ENCODE measurements around the gene RBM8A. TPM values are rescaled to one million over a fixed set of nuclear protein-coding genes. Genes with fewer than 3 reads are reported as not detected.

The RBM8A gene
- polyA plus RNA-seq, 2 of the 4 experiments (the other 2 are of a cell fraction) = 240 to 281 TPM

DNA sequence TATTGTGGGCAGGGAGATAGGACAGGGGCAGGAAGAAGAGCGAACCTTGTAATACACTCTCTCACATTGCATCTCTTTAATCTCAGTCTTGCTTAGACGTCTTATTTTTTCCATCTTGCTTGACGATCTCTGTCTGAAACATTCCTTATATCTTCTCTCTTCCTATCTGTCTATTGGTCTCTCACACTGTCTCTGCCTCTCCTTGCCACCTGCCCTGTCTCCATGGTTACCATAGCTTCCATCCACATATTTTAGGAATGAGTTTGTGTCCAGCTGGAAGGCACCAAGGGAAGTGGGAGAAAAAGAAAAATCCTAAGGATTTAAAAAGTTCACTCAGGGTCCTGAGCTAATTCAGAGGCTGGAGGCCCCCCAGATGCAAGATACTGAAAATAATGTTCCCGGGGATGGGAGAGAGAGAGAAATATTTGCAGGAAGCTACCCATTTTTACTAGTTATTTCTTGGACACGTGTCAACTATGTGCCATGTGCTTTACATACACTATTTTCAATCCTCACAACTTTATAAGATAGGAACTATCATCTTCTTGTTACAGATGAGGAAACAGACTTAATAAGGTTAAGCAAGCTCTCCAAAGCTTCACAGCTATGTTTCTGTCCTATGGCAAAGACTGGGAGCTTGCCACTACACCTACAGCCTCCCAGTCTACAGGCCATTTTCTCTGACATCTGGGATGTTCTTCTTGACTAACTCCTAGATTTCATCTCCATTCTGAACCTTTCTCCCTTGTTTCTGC is 36.2 kb upstream of the RBM8A start:
- ChIA-PET POLR2A (interaction anchor here (1.0 to 3.1 kb wide), 7 partner anchors 16 to 104 kb away, joined by 3 to 39 read pairs (median 7); partner anchors contain the start of genes PIAS3 and RBM8A), CTCF (interaction anchor here (1.2 to 9.1 kb wide), 6 partner anchors 16 to 71 kb away, joined by 3 to 110 read pairs (median 6); partner anchors contain the start of genes ITGA10 and RBM8A)
- TF ChIP-seq SMC3 (IDR thresholded peaks at IDR 0.05) = no peak
- no peak for TF ChIP-seq ZFP36 (IDR thresholded peaks at IDR 0.05; ENCODE audit: borderline replicate concordance, partially characterized antibody)
- TF ChIP-seq, protein P1, sequence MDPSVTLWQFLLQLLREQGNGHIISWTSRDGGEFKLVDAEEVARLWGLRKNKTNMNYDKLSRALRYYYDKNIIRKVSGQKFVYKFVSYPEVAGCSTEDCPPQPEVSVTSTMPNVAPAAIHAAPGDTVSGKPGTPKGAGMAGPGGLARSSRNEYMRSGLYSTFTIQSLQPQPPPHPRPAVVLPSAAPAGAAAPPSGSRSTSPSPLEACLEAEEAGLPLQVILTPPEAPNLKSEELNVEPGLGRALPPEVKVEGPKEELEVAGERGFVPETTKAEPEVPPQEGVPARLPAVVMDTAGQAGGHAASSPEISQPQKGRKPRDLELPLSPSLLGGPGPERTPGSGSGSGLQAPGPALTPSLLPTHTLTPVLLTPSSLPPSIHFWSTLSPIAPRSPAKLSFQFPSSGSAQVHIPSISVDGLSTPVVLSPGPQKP (IDR thresholded peaks at IDR 0.05; ENCODE audit: low read depth, low read length) = no peak
- TF ChIP-seq TP53 (CRISPR knock-in tag; IDR thresholded peaks at IDR 0.05) = no peak
- TF ChIP-seq TFCP2L1 (CRISPR knock-in tag; IDR thresholded peaks at IDR 0.05) = no peak
- TF ChIP-seq RAD21 (conservative IDR thresholded peaks at IDR 0.05 in 1 of 2, IDR thresholded peaks at IDR 0.05 in 1 of 2) = no peak
- no peak for TF ChIP-seq RARB (CRISPR knock-in tag; IDR thresholded peaks at IDR 0.05)
- TF ChIP-seq, protein P2, sequence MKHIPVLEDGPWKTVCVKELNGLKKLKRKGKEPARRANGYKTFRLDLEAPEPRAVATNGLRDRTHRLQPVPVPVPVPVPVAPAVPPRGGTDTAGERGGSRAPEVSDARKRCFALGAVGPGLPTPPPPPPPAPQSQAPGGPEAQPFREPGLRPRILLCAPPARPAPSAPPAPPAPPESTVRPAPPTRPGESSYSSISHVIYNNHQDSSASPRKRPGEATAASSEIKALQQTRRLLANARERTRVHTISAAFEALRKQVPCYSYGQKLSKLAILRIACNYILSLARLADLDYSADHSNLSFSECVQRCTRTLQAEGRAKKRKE (CRISPR knock-in tag; IDR thresholded peaks at IDR 0.05; ENCODE audit: low read depth) = no peak
- no peak for TF ChIP-seq EHMT2 (IDR thresholded peaks at IDR 0.05; ENCODE audit: low read depth)
- no peak for TF ChIP-seq ESRRA (IDR thresholded peaks at IDR 0.05; ENCODE audit: borderline replicate concordance, low read length)
- TF ChIP-seq, protein P3, sequence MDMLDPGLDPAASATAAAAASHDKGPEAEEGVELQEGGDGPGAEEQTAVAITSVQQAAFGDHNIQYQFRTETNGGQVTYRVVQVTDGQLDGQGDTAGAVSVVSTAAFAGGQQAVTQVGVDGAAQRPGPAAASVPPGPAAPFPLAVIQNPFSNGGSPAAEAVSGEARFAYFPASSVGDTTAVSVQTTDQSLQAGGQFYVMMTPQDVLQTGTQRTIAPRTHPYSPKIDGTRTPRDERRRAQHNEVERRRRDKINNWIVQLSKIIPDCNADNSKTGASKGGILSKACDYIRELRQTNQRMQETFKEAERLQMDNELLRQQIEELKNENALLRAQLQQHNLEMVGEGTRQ (IDR thresholded peaks at IDR 0.05) = no peak
- TF ChIP-seq, protein P4, sequence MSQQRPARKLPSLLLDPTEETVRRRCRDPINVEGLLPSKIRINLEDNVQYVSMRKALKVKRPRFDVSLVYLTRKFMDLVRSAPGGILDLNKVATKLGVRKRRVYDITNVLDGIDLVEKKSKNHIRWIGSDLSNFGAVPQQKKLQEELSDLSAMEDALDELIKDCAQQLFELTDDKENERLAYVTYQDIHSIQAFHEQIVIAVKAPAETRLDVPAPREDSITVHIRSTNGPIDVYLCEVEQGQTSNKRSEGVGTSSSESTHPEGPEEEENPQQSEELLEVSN (IDR thresholded peaks at IDR 0.05; ENCODE audit: borderline replicate concordance, low read depth) = no peak
- TF ChIP-seq, protein P5, sequence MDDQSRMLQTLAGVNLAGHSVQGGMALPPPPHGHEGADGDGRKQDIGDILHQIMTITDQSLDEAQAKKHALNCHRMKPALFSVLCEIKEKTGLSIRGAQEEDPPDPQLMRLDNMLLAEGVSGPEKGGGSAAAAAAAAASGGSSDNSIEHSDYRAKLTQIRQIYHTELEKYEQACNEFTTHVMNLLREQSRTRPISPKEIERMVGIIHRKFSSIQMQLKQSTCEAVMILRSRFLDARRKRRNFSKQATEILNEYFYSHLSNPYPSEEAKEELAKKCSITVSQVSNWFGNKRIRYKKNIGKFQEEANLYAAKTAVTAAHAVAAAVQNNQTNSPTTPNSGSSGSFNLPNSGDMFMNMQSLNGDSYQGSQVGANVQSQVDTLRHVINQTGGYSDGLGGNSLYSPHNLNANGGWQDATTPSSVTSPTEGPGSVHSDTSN (IDR thresholded peaks at IDR 0.05) = no peak
- no peak for TF ChIP-seq FOSL2 (IDR thresholded peaks at IDR 0.05)
- TF ChIP-seq FOSL2 (CRISPR knock-in tag; IDR thresholded peaks at IDR 0.05) = no peak
- TF ChIP-seq HDAC2 (IDR thresholded peaks at IDR 0.05) = no peak
- TF ChIP-seq JUNB (IDR thresholded peaks at IDR 0.05) = no peak
- FAIRE-seq (no peak), ATAC-seq (no peak), DNase-seq (ENCODE audit: low read depth in 1 of 2, low spot score in 1 of 2) (peak in 1 of 2 experiments; percentile 34)
- H3K4me3 ChIP-seq = peak overlapping the region; percentile 55
- WGBS (ENCODE audit: missing lambda C conversion rate) = 59% methylated on average over 5 of the region's 5 CpGs
- peak overlapping the region; percentile 92 for H3K4me2 ChIP-seq
- H3K9me3 ChIP-seq = peaks cover 10% of the 10 kb centered on the region; the same call in 2 of the 3 replicates
- H3K27ac ChIP-seq = peak overlapping the region; percentile 78 to 87
- peaks cover 41% of the 10 kb centered on the region for H3K4me1 ChIP-seq

DNA sequence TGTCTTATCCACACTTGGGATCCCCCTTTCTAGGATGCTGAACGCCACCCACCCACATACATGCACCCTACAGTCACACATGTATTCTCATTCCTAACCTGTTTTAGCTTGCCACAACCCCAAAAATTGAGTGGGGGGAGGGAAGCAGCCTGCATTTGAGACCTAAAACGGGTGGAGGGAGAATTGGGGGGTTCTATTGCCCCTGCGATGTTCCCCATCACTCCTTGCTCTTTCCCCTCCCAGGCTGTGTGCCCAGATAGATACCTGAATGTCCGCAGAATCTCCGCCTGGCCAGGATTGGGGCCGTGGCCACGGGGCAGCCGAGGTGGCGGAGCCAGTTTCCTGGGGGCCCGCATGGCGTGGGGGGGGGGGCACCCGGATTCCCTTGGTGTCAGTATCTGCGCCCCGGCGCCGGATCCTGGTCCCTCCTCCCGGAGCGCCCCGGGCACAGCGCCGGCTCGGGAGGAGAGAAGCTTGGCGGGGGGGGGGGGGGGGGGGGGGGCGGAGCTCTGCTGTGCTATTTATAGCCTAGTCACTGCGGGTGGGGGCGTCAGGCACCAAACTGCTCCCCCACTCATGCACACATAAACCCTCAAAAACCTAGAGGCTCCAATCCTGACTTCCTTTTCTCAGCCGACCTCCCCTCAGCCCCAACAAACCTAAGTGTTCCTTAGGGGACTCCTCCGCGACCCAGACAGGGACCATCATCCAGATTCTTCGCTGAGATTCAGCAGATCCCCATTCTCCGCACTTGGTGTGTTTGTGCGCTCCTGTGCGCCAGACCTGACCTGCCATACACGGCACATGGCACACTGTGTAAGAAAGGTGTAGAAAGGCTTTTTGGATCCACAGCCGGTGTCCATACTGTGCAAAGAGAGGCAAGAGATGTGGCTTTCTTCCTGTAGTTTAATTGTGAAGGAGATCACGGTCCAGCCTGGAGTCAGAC is 35.1 kb upstream of the RBM8A start:
- no peak for ATAC-seq
- peaks cover 44% of the 10 kb centered on the region for H3K4me1 ChIP-seq
- TF ChIP-seq HOXB5 (CRISPR knock-in tag; IDR thresholded peaks at IDR 0.05) = no peak
- no peak for TF ChIP-seq RNF2 (IDR thresholded peaks at IDR 0.05; ENCODE audit: borderline replicate concordance, low read depth)
- TF ChIP-seq PHF8 (IDR thresholded peaks at IDR 0.05; ENCODE audit: borderline replicate concordance, low read depth) = no peak
- TF ChIP-seq, protein P4 (IDR thresholded peaks at IDR 0.05; ENCODE audit: borderline replicate concordance, low read depth) = no peak
- TF ChIP-seq, protein P2 (CRISPR knock-in tag; IDR thresholded peaks at IDR 0.05; ENCODE audit: low read depth) = no peak
- TF ChIP-seq, protein P6, sequence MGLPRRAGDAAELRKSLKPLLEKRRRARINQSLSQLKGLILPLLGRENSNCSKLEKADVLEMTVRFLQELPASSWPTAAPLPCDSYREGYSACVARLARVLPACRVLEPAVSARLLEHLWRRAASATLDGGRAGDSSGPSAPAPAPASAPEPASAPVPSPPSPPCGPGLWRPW (IDR thresholded peaks at IDR 0.05) = no peak
- no peak for TF ChIP-seq BHLHE40 (IDR thresholded peaks at IDR 0.05; ENCODE audit: low read depth, low read length)
- TF ChIP-seq MAZ (IDR thresholded peaks at IDR 0.05; ENCODE audit: borderline replicate concordance, low read depth, low read length) = no peak
- TF ChIP-seq MAFK (IDR thresholded peaks at IDR 0.05; ENCODE audit: partially characterized antibody) = no peak
- FAIRE-seq = no peak
- WGBS (ENCODE audit: missing lambda C conversion rate) = 46% methylated on average over 17 of the region's 36 CpGs
- no peak for DNase-seq (ENCODE audit: low read depth in 1 of 2, low spot score in 1 of 2)
- peak overlapping the region; percentile 49 to 85; a peak in 5 of 6 replicates for H3K27ac ChIP-seq
- ChIA-PET POLR2A (interaction anchor here (0.5 to 3.1 kb wide), 4 partner anchors 33 to 103 kb away, joined by 4 to 39 read pairs (median 9); partner anchors contain the start of genes PIAS3 and RBM8A), CTCF (interaction anchor here (0.5 to 9.1 kb wide), 4 partner anchors 17 to 55 kb away, joined by 3 to 110 read pairs (median 4); no protein-coding TSS in a partner anchor)
- H3K4me2 ChIP-seq = peak overlapping the region; percentile 92
- peaks cover 5% of the 10 kb centered on the region; the same call in 2 of the 3 replicates for H3K9me3 ChIP-seq
- H3K4me3 ChIP-seq = peak overlapping the region; percentile 37

Data from A549 (cell line).